ENCODE measurements around the gene DENND5B. TPM values are rescaled to one million over a fixed set of nuclear protein-coding genes. Genes with fewer than 3 reads are reported as not detected.

The DENND5B gene
- 6.6 and 7.4 TPM in 2 replicates for total RNA-seq (2012; rRNA removed)

DNA sequence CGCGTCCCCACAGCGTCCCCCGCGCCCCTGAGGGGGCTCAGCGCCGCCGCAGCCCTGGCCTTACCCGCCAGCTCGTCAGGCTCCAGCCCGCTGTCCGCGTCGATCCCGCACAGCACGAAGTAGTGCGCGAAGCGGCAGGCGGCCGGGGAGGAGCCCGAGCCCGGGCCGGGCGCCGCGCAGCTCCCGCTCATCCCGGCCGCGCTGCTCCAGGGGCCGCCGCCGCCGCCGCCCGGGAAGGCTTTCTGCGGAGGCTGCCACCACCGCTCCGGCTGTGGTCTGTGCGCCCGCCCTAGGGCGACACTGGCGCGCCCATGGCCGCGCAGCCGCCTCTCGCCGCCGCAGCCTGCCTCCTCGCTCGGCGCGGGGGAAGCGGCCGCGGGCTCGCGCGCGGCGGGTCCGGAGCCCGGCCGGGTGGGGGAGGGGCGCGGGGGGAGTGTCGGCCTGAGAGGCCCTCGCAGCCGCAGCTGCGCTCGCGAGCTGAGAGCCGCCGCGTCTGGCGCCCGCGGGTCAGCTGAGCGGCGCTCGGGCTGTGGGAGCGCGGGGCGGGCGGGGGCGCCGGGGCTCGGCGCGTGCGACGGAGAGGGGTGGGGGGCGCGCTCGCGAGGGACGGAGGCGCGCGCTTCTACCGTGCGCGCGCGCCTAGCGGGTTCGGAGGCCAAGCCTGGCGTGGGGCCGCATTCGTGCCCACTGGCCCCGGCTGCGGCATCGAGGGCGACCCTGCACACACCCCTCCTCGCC is at the start of gene DENND5B:
TSS of gene DENND5B (minus strand) at position 495 of the 738 bp plus-strand sequence. CDS start at position 191, 304 bp downstream.
- H3K4me2 ChIP-seq (ENCODE audit: low read length), result peak within 1 kb of the TSS; percentile 98
- H3K4me3 ChIP-seq (ENCODE audit: low read length), result peak within 1 kb of the TSS; percentile 95
- no peaks in the 10 kb centered on the region for H3K9me3 ChIP-seq (replicated peaks; ENCODE audit: low read length)
- peaks cover 17% of the 10 kb centered on the region for H3K4me1 ChIP-seq (ENCODE audit: control insufficient read depth, insufficient read depth, low read length)
- no peaks in the 10 kb centered on the region for H3K27me3 ChIP-seq (ENCODE audit: control insufficient read depth, insufficient read depth, low read length)
- peak within 1 kb of the TSS; percentile 95 for H3K9ac ChIP-seq (ENCODE audit: low read depth, low read length)
- no peaks in the 10 kb centered on the region for H3K36me3 ChIP-seq (ENCODE audit: insufficient read depth, low read length)

DNA sequence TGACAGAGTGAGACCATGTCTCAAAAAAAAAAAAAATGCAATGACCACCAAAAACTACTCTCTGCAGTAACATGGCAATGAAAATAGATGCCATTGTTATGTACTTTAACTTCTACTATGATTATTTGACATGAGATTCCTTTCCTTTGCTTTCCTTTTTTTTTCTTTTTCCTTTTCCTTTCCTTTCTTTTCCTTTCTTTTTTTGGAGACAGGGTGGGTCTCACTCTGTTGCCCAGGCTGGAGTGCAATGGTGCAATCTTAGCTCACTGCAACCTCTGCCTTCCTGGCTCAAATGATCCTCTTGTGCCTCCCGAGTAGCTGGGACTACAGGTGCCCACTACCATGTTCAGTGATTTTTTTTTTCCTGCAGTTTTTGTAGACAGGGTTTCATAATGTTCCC is 43.7 kb upstream of the DENND5B start:
- Histone ChIP-seq H3K4me2 (ENCODE audit: low read length) (no peak overlapping the region), H3K4me3 (ENCODE audit: low read length) (no peak overlapping the region), H3K4me1 (ENCODE audit: control insufficient read depth, insufficient read depth, low read length) (peaks cover 7% of the 10 kb centered on the region), H3K9me3 (replicated peaks; ENCODE audit: low read length) (no peaks in the 10 kb centered on the region), H3K9ac (ENCODE audit: low read depth, low read length) (no peak overlapping the region), H3K27me3 (ENCODE audit: control insufficient read depth, insufficient read depth, low read length) (no peaks in the 10 kb centered on the region), H3K36me3 (ENCODE audit: insufficient read depth, low read length) (no peaks in the 10 kb centered on the region)

GRCh38 chr12:31633464-31633863 is 42.5 kb upstream of the DENND5B start:
- Histone ChIP-seq H3K4me1 (ENCODE audit: control insufficient read depth, insufficient read depth, low read length) (peaks cover 8% of the 10 kb centered on the region), H3K4me2 (ENCODE audit: low read length) (no peak overlapping the region), H3K27me3 (ENCODE audit: control insufficient read depth, insufficient read depth, low read length) (no peaks in the 10 kb centered on the region), H3K36me3 (ENCODE audit: insufficient read depth, low read length) (no peaks in the 10 kb centered on the region), H3K9me3 (replicated peaks; ENCODE audit: low read length) (no peaks in the 10 kb centered on the region), H3K9ac (ENCODE audit: low read depth, low read length) (no peak overlapping the region), H3K4me3 (ENCODE audit: low read length) (no peak overlapping the region)

DNA sequence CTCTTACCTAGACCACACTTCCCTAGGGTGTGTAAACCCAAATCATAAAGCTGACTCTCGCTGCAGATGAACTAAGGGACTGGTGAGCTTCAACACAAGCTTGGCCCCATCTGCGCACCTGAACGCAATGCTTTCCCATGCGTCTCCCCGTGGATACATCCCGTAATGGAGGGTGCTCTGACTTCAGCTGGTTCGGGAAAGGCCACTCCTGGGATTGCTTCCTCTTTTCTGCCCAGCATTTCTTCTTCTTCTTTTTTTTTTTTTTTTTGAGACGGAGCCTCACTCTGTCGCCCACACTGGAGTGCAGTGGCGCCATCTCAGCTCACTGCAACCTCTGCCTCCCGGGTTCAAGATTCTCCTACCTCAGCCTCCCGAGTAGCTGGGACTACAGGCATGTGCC is 40.9 kb upstream of the DENND5B start:
- H3K4me1 ChIP-seq (ENCODE audit: control insufficient read depth, insufficient read depth, low read length), result peaks cover 8% of the 10 kb centered on the region
- no peak overlapping the region for H3K4me2 ChIP-seq (ENCODE audit: low read length)
- no peaks in the 10 kb centered on the region for H3K27me3 ChIP-seq (ENCODE audit: control insufficient read depth, insufficient read depth, low read length)
- no peak overlapping the region for H3K9ac ChIP-seq (ENCODE audit: low read depth, low read length)
- no peaks in the 10 kb centered on the region for H3K36me3 ChIP-seq (ENCODE audit: insufficient read depth, low read length)
- H3K9me3 ChIP-seq (replicated peaks; ENCODE audit: low read length), result no peaks in the 10 kb centered on the region
- H3K4me3 ChIP-seq (ENCODE audit: low read length), result no peak overlapping the region

DNA sequence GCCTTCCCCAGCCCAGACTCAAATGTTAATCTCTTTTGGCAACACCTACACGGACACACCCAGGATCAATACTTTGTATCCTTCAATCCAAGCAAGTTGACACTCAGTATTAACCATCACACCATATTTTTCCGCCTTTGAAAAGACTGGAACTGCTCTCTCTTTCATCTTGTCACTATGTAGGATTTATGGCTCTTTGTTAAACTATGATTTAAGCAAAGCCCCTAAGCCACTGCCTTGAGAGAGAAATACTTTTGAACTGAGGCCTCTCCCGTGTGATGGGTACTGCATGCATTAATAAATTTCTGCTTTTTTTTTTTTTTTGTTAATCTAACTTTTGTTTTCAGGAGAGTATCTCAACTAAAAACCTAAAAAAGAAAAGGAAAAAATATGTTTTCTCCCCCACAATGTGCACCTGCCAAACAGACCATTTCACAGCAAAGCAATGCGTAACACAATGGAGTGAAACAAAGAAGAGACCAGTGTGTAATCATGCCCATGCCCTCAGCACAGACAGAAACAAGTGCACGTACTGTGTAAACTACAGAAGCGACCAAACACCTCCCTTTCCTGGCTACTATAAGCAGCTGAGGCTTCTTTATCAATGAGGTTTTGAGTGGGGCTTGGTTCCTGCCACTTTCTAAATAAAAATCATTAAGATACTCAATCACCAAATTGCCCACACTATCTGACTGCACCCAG is 40.2 kb upstream of the DENND5B start:
- Histone ChIP-seq H3K36me3 (ENCODE audit: insufficient read depth, low read length) (no peaks in the 10 kb centered on the region), H3K27me3 (ENCODE audit: control insufficient read depth, insufficient read depth, low read length) (no peaks in the 10 kb centered on the region), H3K4me2 (ENCODE audit: low read length) (no peak overlapping the region), H3K4me3 (ENCODE audit: low read length) (no peak overlapping the region), H3K4me1 (ENCODE audit: control insufficient read depth, insufficient read depth, low read length) (peaks cover 8% of the 10 kb centered on the region), H3K9me3 (replicated peaks; ENCODE audit: low read length) (no peaks in the 10 kb centered on the region), H3K9ac (ENCODE audit: low read depth, low read length) (no peak overlapping the region)

DNA sequence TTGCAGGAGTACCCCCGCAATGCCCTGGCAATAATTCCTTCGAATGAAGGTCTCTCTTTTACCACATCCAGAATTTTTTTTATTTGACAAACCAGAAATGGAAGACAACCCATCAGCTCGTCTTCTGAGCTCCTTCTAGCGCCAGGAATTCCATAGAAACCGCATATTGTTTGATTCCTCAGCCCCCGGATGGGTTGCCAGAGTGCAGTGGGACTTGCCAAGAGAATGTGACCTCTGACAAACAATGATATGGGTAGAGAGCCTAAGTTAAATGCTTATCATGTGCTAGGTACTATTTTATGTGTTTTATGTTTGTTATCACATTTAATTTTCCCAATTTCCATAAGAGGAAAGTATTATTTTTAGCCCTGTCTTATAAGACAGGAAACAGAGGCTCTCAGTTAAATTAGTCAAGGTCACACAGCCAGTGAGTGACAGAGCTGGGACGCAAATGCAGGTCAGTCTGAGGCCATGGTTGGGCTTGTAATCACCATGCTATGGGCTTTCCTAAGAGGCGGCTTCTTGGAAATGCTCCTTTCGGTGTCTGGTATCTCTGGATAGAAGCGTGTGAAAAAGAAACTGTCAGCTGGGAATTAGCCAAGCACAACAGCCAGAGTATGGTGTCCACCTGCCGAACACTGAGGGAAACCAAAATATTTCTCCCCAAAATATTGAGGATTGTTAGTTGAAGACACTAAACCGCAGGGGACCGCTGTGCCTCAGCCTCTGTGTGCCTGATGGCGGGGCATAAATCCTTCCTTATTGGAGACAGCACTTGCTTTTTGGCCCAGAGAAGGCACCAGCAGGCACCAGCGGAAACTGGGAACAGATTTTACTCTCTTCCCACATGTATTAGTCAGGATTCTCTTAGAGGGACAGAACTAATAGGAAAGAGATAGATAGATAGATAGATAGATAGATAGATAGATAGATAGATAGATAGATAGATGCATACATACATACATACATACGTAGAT is 39.1 kb upstream of the DENND5B start:
- Histone ChIP-seq H3K4me3 (ENCODE audit: low read length) (no peak overlapping the region), H3K36me3 (ENCODE audit: insufficient read depth, low read length) (no peaks in the 10 kb centered on the region), H3K27me3 (ENCODE audit: control insufficient read depth, insufficient read depth, low read length) (peaks cover 4% of the 10 kb centered on the region), H3K4me1 (ENCODE audit: control insufficient read depth, insufficient read depth, low read length) (peaks cover 8% of the 10 kb centered on the region), H3K9ac (ENCODE audit: low read depth, low read length) (no peak overlapping the region), H3K4me2 (ENCODE audit: low read length) (peak overlapping the region; percentile 24), H3K9me3 (replicated peaks; ENCODE audit: low read length) (no peaks in the 10 kb centered on the region)

GRCh38 chr12:31627456-31628054 is 36.6 kb upstream of the DENND5B start:
- Histone ChIP-seq H3K9ac (ENCODE audit: low read depth, low read length) (no peak overlapping the region), H3K27me3 (ENCODE audit: control insufficient read depth, insufficient read depth, low read length) (peaks cover 4% of the 10 kb centered on the region), H3K4me2 (ENCODE audit: low read length) (no peak overlapping the region), H3K4me3 (ENCODE audit: low read length) (no peak overlapping the region), H3K9me3 (replicated peaks; ENCODE audit: low read length) (no peaks in the 10 kb centered on the region), H3K4me1 (ENCODE audit: control insufficient read depth, insufficient read depth, low read length) (peaks cover 8% of the 10 kb centered on the region), H3K36me3 (ENCODE audit: insufficient read depth, low read length) (no peaks in the 10 kb centered on the region)

DNA sequence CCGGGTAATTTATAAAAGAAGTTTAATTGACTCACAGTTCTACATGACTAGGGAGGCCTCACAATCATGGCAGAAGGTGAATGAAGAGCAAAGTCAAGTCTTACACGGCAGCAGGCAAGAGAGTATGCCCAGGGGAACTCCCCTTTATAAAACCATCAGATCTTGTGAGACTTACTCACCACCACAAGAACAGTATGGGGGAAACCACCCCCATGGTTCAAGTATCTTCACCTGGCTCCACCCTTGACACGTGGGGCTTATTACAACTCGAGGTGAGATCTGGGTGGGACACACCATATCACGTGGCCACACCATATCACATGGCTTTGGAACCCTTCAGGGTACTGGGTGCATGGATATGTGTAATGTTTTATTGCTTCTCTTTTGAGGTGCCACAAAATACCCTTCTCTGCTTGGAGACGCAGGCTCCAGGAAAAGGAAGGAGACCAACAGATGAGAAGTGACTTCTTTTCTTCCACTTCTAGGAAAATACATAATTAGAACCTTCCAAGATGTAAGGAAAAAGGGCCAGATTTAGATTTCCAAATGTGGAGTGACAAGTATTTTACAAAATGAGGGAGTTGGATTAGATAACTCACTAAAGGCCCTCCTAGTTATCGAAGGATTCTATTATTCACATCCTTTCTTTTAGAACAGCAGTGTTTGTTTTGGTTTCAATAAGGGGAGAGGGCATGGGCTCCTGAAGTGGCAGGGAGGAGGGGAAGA is 35.5 kb upstream of the DENND5B start:
- Histone ChIP-seq H3K36me3 (ENCODE audit: insufficient read depth, low read length) (no peaks in the 10 kb centered on the region), H3K4me2 (ENCODE audit: low read length) (no peak overlapping the region), H3K9me3 (replicated peaks; ENCODE audit: low read length) (no peaks in the 10 kb centered on the region), H3K4me1 (ENCODE audit: control insufficient read depth, insufficient read depth, low read length) (peaks cover 8% of the 10 kb centered on the region), H3K9ac (ENCODE audit: low read depth, low read length) (no peak overlapping the region), H3K27me3 (ENCODE audit: control insufficient read depth, insufficient read depth, low read length) (peaks cover 4% of the 10 kb centered on the region), H3K4me3 (ENCODE audit: low read length) (no peak overlapping the region)

- H3K4me3 ChIP-seq (ENCODE audit: low read length), result no peak overlapping the region
- H3K4me2 ChIP-seq (ENCODE audit: low read length), result no peak overlapping the region
- H3K9me3 ChIP-seq (replicated peaks; ENCODE audit: low read length), result no peaks in the 10 kb centered on the region
- H3K9ac ChIP-seq (ENCODE audit: low read depth, low read length), result no peak overlapping the region
- peaks cover 4% of the 10 kb centered on the region for H3K27me3 ChIP-seq (ENCODE audit: control insufficient read depth, insufficient read depth, low read length)
- H3K4me1 ChIP-seq (ENCODE audit: control insufficient read depth, insufficient read depth, low read length), result no peaks in the 10 kb centered on the region
- no peaks in the 10 kb centered on the region for H3K36me3 ChIP-seq (ENCODE audit: insufficient read depth, low read length)
Measured at GRCh38 chr12:31622038-31622437, 31.1 kb upstream of the DENND5B start.

DNA sequence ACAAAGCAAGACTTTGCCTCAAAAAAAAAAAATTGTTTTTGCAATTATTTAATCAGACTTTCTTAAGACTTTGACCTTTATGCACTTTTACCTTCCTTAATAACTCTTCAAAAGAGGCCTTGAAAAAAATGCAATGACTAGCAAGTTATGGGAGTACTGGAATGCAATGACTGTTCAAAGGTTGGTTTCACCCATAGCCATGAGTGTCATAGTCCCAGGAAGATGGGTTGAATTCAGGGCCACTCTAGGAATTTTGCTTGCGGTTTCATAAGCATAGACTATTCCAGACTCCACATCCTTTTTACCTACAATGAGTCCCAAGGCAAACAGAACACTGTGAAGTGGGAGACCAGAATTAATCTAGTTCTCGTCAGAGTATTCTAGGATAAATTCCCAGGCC is 29.4 kb upstream of the DENND5B start:
- Histone ChIP-seq H3K36me3 (ENCODE audit: insufficient read depth, low read length) (no peaks in the 10 kb centered on the region), H3K4me3 (ENCODE audit: low read length) (no peak overlapping the region), H3K4me2 (ENCODE audit: low read length) (no peak overlapping the region), H3K9ac (ENCODE audit: low read depth, low read length) (no peak overlapping the region), H3K4me1 (ENCODE audit: control insufficient read depth, insufficient read depth, low read length) (no peaks in the 10 kb centered on the region), H3K9me3 (replicated peaks; ENCODE audit: low read length) (no peaks in the 10 kb centered on the region), H3K27me3 (ENCODE audit: control insufficient read depth, insufficient read depth, low read length) (peaks cover 3% of the 10 kb centered on the region)

All from skeletal muscle satellite cell (primary cell).